ENCODE data around the gene OOSP3. TPM values are rescaled to one million over a fixed set of nuclear protein-coding genes. Genes with fewer than 3 reads are reported as not detected.

Gene OOSP3
- total RNA-seq, 1 donor, result not detected

- H3K4me3 ChIP-seq (ENCODE audit: insufficient read depth, low read length), result no peak overlapping the region
- no peaks in the 10 kb centered on the region for H4K20me1 ChIP-seq (ENCODE audit: insufficient read depth, low read length)
- H3K79me2 ChIP-seq (ENCODE audit: insufficient read depth, low read length), result no peaks in the 10 kb centered on the region
- peaks cover 3% of the 10 kb centered on the region for H3K9me3 ChIP-seq (ENCODE audit: low read depth, low read length)
- TF ChIP-seq CTCF (IDR thresholded peaks at IDR 0.05; ENCODE audit: extremely low read depth, low read depth, low read length), result peak; percentile 42
- H3K36me3 ChIP-seq (ENCODE audit: insufficient read depth, low read length), result no peaks in the 10 kb centered on the region
- DNase-seq (ENCODE audit: insufficient read length, low spot score, missing footprints), result no peak
- H3K27ac ChIP-seq (ENCODE audit: low read depth, low read length), result no peak overlapping the region
- no peaks in the 10 kb centered on the region for H3K27me3 ChIP-seq (ENCODE audit: insufficient read depth, low read length)
- H3K4me2 ChIP-seq (ENCODE audit: insufficient read depth, low read length), result no peak overlapping the region
- no peaks in the 10 kb centered on the region for H3K4me1 ChIP-seq (ENCODE audit: insufficient read depth, low read length)
- no peak overlapping the region for H2AFZ ChIP-seq (ENCODE audit: low read length)
Observed at GRCh38 chr11:59918987-59919589, 40.5 kb downstream of the OOSP3 start.

GRCh38 chr11:59923813-59924212 lies 45.2 kb downstream of the OOSP3 start:
- Histone ChIP-seq H2AFZ (ENCODE audit: low read length) (no peak overlapping the region), H4K20me1 (ENCODE audit: insufficient read depth, low read length) (no peaks in the 10 kb centered on the region), H3K79me2 (ENCODE audit: insufficient read depth, low read length) (no peaks in the 10 kb centered on the region), H3K27me3 (ENCODE audit: insufficient read depth, low read length) (no peaks in the 10 kb centered on the region), H3K4me3 (ENCODE audit: insufficient read depth, low read length) (no peak overlapping the region), H3K36me3 (ENCODE audit: insufficient read depth, low read length) (no peaks in the 10 kb centered on the region), H3K4me2 (ENCODE audit: insufficient read depth, low read length) (no peak overlapping the region), H3K27ac (ENCODE audit: low read depth, low read length) (no peak overlapping the region), H3K4me1 (ENCODE audit: insufficient read depth, low read length) (no peaks in the 10 kb centered on the region), H3K9me3 (ENCODE audit: low read depth, low read length) (peaks cover 3% of the 10 kb centered on the region)
- no peak for DNase-seq (ENCODE audit: insufficient read length, low spot score, missing footprints)
- TF ChIP-seq CTCF (IDR thresholded peaks at IDR 0.05; ENCODE audit: extremely low read depth, low read depth, low read length), result no peak

GRCh38 chr11:59931688-59932087 lies 53.1 kb downstream of the OOSP3 start:
- DNase-seq (ENCODE audit: insufficient read length, low spot score, missing footprints), result no peak
- H3K79me2 ChIP-seq (ENCODE audit: insufficient read depth, low read length), result no peaks in the 10 kb centered on the region

GRCh38 chr11:59938132-59938531 lies 59.5 kb downstream of the OOSP3 start, which contains the start of gene OOSP1:
Gene OOSP1 (plus strand): TSS chr11:59938432. CDS start chr11:59938455, 23 bp downstream.
- no peak for TF ChIP-seq CTCF (IDR thresholded peaks at IDR 0.05; ENCODE audit: extremely low read depth, low read depth, low read length)
- Histone ChIP-seq H3K4me2 (ENCODE audit: insufficient read depth, low read length) (no peak within 1 kb of the TSS), H3K27ac (ENCODE audit: low read depth, low read length) (no peak within 1 kb of the TSS), H2AFZ (ENCODE audit: low read length) (no peak within 1 kb of the TSS), H3K4me3 (ENCODE audit: insufficient read depth, low read length) (no peak within 1 kb of the TSS), H4K20me1 (ENCODE audit: insufficient read depth, low read length) (no peaks in the 10 kb centered on the region), H3K9me3 (ENCODE audit: low read depth, low read length) (no peaks in the 10 kb centered on the region), H3K36me3 (ENCODE audit: insufficient read depth, low read length) (no peaks in the 10 kb centered on the region), H3K4me1 (ENCODE audit: insufficient read depth, low read length) (no peaks in the 10 kb centered on the region), H3K27me3 (ENCODE audit: insufficient read depth, low read length) (no peaks in the 10 kb centered on the region), H3K79me2 (ENCODE audit: insufficient read depth, low read length) (no peaks in the 10 kb centered on the region)
- no peak for DNase-seq (ENCODE audit: insufficient read length, low spot score, missing footprints)

More at GRCh38 chr11:59931688-59932087, 53.1 kb downstream of the OOSP3 start:
- no peaks in the 10 kb centered on the region for H3K36me3 ChIP-seq (ENCODE audit: insufficient read depth, low read length)
- no peak overlapping the region for H2AFZ ChIP-seq (ENCODE audit: low read length)
- H3K4me1 ChIP-seq (ENCODE audit: insufficient read depth, low read length), result no peaks in the 10 kb centered on the region
- H3K27ac ChIP-seq (ENCODE audit: low read depth, low read length), result no peak overlapping the region
- H3K9me3 ChIP-seq (ENCODE audit: low read depth, low read length), result no peaks in the 10 kb centered on the region
- no peaks in the 10 kb centered on the region for H4K20me1 ChIP-seq (ENCODE audit: insufficient read depth, low read length)
- H3K4me2 ChIP-seq (ENCODE audit: insufficient read depth, low read length), result no peak overlapping the region
- no peaks in the 10 kb centered on the region for H3K27me3 ChIP-seq (ENCODE audit: insufficient read depth, low read length)
- no peak for TF ChIP-seq CTCF (IDR thresholded peaks at IDR 0.05; ENCODE audit: extremely low read depth, low read depth, low read length)
- H3K4me3 ChIP-seq (ENCODE audit: insufficient read depth, low read length), result no peak overlapping the region
